NCI-H510A (cell line): ENCODE measurements around the gene TEX38.
"Not testable (repeated sequence)": the region's sequence is repeated elsewhere in the genome, so short reads cannot be mapped to it uniquely, and the experiment has no call there.

Source experiments
- DNase-seq: peaks from one replicate; lab custom pipeline; 2025; lab: John Stamatoyannopoulos, UW

TEX38 gene

DNA sequence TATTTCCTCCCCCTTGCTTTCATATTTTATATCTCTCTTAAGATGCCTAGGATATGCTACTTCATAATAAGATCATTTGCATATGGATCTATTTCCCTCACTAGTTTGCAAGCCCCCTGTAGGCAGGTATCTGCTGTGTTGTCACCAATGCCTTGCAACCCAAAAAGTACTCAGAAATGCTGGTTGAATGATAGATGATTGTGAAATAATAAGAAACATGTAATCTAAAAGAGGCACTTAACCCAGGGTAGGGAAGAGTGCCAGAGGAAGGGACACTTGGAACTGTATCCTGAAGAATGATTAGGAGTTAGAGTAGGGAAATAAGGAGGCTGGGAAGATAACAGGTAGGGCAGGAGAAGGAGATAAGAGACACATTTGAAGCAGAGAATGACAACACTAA, 15.8 kb upstream of the TEX38 start:
- DNase-seq = no peak

DNA sequence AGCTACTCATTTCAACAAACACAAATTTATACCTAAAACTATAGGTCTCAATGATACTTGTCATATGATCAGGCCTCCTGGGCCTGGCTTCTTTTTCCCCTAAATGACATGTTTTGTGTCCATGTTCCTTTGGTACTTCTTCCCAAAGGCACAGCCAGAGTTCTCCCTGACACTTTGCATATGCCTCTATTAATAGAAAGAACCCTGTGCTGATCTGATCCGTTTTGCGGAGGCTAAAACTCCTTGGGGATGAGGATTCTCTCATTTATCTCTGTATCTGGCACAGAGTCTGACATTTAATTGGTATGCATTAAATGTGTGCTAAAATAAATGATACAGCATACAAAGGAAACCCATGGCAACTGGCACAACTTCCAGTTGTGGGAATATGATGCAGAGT, 15.0 kb upstream of the TEX38 start:
- DNase-seq = no peak

DNA sequence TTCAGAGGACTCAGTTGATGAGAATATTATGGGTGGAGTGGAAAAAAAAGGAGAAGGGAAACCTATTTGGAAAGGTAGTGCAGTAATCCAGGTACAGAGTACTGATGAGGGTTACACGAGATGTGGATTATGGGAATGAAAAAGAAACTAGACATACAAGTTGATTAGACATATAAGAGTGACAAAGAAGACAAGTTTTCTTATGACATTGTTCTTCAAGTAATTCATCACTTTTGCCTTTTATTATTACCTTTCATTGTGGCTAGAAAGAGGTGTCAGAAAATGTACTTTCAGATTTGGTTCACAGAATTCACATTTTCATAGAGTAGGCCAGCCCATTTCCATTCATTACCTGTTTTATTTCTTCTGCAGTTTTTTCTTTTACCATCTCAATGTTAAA, 13.9 kb upstream of the TEX38 start:
- no peak for DNase-seq

DNA sequence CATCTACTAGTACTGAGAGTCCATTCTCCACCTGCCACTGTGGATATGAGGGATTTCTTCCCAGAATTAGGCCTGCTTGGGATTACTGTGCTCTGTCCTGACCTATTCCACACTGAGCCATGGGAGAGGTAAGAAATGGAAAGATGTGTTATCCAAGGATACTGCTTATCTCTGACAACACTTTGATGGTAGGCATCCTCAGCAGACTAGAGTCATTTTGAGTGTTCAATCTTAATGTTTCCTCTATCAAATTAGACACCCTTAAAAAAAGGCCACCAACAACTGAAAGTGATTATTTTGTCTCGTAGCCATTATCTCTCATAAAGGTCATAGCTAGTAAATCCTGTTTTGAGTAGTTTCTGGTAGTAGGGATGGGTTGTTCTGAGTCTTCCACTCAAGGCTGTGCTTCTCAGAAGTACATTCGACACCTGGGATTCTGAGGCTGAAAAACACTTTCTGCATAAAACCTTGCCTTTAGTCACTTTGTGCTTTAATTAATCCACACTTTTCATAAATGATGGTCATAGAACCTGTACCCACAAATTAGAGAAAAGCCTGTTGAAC, 12.3 kb upstream of the TEX38 start:
- no peak for DNase-seq

DNA sequence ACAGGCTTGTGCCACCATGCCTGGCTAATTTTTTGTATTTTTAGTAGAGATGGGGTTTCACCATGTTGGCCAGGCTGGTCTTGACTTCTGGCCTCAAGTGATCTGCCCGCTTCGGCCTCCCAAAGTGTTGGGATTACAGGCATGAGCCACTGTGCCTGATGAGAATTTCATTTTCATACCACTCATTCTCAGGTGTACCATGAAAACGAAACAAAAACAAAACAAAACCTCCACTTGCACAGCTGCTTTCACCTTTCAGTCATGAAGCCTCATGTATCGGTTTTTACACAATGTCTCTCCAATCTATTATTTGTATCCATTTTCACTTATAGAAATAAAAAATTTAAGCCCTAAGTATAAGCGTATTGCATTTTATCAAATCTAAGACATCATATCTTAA, 11.5 kb upstream of the TEX38 start:
- not testable (repeated sequence) for DNase-seq

DNA sequence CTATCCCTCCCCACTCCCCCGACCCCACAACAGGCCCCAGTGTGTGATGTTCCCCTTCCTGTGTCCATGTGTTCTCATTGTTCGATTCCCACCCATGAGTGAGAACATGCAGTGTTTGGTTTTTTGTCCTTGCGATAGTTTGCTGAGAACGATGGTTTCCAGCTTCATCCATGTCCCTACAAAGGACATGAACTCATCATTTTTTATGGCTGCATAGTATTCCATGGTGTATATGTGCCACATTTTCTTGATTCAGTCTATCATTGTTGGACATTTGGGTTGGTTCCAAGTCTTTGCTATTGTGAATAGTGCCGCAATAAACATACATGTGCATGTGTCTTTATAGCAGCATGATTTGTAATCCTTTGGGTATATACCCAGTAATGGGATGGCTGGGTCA, 8.7 kb upstream of the TEX38 start:
- not testable (repeated sequence) for DNase-seq

DNA sequence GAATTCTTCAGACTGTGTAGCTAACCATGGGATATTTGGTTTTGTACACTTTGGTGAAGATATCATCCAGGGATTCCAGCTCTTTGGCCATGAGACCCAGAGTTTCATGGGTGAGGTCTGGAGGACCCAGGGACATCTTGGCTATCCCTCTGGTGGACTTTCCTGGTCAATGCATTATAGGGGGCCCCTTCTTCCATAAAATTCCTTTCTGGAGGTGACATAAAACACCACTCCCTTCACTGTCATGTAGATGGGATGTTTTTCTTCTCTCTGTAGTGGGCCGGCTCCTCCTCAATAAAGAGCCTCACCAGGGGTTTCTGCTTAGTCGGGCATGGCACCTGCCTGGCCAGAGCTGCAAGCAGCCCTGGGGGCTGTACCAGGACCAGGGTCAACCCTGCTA, 5.7 kb upstream of the TEX38 start:
- DNase-seq = no peak

DNA sequence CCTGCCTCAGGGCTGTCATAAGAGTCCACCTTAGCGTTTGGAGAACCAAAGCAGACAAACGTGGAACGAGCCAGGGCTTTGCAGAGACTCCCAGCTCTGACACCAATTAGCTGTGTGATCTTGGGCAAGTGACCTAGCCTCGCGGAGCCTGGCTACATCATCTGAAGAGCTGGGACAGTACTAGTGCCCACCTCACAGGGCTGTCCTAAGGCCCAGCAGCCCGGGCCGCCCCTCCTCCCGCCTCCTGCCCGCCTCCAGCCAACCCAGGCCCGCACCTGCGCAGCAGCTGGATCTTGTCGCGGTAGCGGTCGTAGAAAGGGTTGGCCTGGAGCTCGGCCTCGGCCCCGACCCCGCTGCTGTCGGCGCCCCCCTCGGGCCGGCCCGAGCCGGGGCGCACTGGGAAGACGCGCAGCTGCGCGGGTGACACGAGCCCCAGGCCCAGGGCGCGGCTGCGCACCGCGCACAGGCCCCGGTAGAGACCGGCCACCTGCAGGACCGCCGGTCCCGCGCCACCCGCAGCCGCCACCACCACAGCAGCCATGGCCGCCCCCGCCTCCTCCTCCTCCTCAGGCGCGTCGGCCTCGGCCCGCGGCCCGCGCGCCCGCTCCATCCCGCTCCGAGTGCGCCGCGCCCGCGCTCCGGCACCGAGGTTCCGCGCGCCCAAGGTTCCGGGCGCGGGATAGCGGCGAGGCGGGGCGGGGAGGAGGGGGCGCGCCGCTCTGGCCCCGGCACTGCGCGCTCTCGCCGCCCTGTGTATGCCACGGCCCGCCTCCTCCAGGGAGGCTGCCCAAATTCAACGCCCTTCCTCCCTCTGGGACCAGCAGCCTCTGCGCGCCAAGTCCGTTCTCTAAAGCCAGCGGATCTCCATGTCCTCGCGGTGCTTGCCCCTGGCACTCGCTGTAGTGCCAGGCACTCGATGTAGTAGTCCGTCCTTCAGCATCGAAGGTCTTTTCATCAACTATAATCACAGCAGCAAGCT, 3.6 kb upstream of the TEX38 start, which contains the start of gene ATPAF1:
TSS of gene ATPAF1 (minus strand) at position 583 of the 979 bp plus-strand sequence. CDS start at position 541, 42 bp downstream.
- DNase-seq = peak; percentile 76

DNA sequence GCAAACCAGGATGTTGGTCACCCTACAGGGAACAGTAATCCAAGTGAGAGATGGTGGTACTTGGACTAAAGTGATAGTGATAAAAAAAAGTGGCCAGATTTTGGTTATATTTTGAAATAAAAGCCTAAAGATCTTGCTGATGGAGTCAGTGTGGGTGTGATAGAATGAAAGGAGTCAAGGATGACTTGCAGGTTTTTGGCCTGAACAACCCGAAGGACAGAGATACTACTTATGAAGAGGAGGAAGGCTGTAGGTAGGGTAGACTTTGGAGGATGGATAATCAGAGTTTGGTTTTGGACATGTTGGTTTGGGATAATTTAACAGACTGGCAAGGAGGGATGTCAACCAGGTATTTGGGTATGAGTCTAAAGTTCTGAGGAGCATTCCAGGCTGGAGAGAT, 1.5 kb upstream of the TEX38 start:
- no peak for DNase-seq

DNA sequence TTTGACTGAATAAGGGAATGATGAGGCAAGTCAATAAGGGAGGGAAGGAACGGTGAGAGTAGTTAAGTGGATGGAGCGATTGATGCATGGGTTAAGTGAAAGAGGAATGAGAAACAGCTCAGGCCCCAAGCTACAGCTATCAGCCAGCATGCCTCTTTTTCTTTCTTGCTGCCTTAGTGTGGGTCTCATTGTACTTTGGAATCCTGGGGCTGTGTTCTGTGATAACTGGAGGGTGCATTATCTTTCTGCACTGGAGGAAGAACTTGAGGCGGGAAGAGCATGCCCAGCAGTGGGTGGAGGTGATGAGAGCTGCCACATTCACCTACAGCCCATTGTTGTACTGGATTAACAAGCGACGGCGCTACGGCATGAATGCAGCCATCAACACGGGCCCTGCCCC, 1.0 kb downstream of the TEX38 start:
- DNase-seq = no peak

DNA sequence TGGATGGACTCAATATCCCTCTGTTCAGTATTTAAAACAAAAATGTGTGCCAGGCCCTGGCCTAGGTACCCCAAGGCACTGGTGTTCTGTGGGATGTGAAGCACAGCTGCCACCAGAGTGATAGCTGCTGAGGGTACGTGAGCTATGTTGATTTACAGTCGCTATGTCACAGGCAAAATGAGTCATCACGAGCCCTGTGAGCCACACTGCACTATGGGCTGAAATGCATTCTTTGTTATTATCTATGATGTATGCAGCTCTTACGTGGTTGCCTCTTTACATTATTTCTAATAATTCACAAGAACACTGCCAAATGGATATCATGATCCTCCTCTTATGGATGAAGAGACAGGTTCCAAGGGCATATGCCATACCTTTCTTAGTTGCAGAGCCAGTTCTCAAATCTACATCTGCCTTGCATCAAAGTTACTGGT, 2.1 kb downstream of the TEX38 start:
- DNase-seq = no peak

DNA sequence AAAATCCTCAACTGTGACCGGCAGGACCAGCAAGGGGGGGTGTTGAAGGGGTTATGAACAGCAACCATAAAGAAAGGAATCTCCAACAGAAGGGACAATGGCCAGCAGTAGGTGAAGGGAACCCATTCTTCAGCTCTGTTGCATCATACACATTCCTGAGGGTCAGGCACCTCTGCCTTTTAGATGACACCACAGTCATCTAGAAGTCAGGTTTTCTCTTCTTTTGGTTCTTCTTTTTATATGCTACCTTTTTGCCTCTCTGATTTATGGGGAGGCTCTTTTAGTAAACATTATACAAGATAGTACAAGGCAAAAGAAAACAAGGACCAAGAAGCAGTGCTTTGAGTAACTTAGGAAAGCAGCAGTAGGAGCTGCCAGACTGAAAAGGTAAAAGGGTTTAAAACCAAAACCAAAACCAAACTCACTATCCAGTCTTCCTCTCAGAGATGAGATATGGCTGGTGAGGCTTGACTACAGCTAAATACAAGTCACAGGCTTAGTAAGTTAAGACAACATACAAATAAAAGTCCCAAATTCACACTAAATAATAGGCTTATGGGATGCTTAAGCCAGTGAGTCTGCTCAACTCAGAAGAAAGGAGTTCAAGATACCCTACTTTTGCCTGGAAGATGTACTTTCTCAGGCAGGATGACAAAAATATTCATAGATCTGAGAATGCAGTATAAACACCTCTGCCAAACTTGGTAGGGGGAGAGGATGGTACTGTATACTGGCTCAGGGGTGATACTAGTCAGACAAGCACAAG, 4.1 kb downstream of the TEX38 start:
- no peak for DNase-seq

DNA sequence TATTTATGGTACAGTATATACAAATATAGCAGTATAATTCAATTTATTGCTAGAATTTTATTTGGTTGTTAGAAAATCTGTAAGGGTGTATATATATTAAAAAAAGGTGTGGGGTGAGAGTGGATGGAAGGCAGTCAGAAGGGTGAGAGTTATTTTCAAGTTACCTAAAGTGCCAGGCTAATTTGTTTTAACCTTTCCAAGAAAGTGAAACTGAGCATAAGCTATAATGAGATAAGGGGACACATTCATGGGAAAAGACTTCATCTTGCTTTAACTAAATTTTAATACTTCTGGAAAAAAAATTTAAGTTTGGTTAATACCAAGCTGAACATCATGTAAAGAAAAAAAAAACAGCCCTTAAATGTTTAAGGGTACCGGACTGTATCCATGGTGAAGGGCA, 4.9 kb downstream of the TEX38 start:
- no peak for DNase-seq

DNA sequence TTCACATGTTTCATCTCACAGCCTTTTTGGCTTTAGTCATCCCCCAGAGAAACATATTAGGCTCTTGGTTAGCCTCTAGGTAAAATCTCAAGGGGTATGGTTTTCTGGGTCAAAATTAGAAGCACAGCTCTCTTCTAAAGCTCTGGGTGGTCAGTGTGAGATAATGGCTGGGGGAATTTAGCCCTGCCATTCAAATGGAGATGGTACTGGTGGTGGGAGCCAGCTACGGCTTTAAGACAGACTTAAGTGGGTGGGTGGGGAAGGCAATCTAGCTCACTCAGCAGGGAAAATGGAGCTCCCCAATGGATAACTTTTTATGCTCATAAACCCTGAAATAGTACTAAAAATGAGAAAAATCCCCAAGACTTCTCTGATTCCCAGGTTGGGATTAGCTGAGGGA, 5.7 kb downstream of the TEX38 start:
- DNase-seq = no peak

DNA sequence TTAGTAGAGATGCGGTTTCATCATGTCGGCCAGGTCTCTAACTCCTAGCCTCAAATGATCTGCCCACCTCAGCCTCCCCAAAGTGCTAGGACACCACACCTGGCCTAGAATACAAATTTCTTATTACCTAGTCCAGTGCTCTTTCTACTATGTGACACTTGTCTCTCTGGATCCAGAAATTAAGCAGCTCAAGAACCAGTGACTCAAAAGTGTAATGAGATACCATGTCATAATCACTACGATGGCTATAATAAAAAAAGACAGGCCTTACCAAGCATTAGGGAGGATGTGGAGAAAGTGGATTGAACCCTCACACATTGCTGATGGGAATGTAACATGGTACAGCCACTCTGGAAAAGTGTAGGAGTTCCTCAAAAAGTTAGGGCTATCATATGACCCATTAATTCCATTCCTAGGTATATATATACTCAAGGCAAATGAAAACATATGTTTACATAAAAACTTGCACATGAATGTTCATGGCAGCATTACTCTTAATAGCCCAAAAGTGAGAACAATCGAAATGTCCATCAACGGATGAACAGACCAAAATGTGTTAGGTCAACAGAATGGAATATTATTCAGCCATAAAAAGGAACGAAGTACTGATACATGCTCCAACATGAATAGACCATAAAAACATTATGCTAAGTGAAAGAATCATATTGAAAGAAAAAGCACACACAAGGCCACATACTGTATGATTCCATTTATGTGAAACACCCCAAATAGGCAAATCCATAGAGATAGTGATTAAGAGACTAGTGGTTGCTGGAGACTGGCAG, 8.3 kb downstream of the TEX38 start:
- no peak for DNase-seq

DNA sequence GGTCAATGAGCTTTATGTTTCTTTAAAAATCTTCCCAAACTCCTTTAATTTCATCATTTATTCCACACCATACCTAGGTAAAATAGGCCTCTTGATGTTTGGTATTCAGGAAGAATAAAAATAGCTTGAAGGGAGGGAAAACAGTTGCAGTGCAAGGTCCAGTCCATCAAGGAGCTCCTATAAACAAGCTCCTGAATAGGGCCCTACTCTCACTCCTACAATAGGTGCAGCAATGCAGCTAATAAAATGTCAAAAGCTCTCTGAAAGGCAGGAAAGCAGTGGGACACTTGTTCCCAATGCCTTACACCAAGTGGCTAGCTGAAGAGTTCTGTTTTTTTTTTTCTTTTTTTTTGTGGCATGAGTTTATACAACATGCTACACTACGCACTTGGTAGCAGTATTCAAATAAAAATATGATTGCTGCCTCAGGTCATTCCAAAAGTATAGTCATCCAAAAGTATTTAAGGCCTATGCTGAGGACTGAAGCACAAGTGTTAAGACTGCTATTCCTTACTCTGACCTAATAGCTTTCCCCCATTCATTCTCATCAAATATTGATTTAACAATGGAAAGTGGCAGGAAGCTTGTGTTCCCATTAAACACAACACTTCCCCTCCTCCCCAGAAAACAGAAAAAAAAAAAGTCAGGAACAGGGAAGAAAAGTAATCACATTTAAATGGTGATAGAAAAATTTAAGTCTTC, 9.8 kb downstream of the TEX38 start:
- no peak for DNase-seq

DNA sequence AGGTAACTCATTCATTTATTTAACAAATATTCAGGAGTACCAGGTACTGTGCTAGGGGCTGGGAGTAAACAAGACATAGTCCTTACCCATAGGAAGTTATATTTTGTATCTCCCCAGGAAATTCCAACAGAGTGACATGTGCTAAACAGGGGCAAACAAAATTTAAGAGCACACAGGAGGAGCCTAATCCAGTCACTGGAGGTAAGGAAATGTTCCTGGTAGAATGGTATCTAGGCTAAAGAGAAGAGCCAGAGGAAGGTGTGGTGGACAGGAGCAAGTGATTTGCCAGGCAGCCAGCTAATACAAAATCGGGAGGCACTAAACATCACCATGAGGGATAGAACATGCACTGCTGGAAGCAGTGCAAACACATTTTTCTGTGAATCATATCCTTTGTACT, 10.4 kb downstream of the TEX38 start:
- DNase-seq = no peak

DNA sequence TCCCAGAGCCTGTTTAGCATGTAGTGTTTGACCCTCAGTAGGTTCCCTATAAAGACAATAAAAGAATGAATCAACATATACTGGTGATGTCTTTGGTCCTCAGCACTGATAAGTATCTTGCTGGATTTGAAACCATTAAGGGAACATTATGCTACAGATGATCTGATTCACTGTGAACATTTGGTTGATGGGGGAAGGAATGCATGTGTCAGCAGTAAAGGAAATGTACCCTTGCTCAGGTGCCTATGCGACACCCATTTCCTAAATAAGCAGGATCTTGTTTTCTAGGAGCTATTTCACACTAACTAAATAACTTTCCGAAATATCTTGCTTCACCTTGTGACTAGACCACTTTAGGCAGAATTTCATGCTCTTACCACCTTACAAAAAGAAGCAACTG, 13.0 kb downstream of the TEX38 start:
- DNase-seq = no peak

DNA sequence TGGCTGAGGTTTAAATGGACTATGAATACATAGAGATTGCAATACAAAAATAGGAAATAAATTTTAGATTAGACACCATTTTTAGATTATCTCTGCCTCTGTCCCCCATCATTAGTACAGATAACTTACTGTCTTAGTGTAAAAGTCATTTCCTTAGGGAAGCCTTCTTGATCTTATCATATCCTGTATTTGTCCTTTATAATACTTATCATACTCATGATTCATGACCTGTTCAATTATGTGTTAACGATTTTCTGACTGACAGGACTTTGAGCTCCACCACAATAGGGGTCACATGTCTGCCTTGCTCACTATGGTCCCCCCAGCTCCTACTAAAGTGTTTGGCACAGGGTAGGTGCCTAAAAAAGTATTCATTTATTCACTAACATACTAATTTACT, 14.6 kb downstream of the TEX38 start:
- DNase-seq = no peak

DNA sequence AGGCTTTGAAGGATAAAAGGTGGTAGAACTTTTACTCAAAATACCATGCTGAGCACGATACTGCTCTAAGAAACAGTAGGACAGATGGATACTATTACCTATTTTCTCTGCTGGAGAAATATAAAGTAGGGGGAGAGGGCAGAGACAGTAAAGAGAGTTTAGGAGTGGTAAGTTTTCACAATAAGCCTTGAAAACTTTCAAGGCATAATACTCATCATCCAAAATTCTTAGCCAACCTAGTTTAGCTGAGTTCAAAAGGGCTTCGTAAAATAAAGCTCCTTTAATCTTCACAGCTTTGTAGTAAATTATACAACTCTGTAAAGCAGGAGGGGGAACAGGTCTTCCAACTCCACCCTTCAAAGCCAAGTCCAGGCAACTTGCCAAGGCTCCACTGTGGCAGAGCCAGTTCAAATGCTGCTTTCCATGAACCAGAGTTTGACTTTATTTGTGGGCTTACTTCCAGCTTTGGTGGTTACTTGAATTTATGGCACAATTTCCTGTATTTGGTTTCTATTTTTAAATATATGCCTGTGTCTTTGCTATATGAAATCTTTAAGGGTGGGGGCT, 15.5 kb downstream of the TEX38 start:
- no peak for DNase-seq

DNA sequence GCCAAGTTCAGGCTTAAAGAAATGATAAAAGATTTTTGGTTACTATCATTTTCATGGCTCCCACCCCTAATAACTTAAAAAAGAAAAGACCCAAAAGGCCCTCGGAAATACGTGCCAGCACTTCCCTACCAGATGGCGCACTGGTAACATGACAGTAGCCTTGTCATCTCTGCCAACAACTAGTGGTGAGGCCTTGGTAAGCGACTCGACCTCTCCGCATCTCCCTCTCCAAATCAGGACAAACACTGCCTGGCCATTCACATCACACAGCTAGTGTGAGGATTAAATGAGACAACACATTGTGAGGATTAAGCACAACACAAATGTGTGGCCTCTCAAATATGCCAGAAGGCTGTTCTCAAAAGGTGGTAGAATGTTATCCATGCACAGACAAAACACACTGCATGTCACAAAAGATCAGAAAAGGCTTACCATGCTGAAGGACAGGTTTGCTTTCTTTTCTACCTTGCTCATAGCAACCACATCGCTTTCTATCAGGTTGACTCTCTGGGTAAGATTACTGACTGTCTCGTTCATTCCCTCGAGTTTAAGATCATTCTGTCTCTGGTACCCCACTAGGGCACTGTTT, 16.4 kb downstream of the TEX38 start:
- DNase-seq = no peak
